ENCODE data around the gene LIMK2. TPM values are rescaled to one million over a fixed set of nuclear protein-coding genes. Genes with fewer than 3 reads are reported as not detected.

LIMK2 gene
- total RNA-seq, 3 donors from 2014 or later, result 18.6 to 22.6 (median 20.6) TPM

DNA sequence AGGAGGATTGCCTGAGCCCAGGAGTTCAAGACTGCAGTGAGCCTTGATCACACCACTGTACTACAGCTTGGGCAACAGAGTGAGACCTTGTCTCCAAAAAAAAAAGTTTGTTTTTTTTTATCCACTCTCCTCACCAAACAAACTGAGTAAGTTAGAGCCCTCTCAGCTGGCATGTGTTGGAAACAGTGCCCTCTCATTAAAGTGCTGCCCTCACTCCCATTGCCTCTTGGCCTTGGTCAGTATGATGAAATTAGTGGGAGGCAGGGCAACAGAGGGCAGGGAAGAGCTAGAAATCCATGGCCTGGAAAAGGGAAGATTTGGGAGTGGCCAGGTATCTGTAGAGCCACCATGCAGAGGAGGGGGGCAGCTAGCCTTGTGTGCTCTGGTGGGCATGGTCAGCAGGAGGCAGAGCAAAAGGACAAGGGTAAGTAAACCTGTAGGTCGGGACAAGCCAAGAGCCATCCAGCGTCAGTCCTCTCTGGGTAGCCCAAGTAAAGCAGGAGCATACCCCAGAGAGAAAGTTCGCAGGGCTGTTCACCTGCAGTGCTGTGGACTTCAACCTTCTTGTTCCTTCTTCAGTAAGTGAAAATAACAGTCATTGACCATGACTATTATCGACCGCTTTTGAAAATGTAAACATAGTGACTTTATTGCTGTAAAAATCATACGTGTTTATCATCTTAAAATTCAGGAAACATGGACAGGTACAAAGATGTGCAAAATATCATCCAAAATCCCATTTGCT lies 52.0 kb downstream of the LIMK2 start:
- Mint-ChIP-seq H3K36me3 (ENCODE audit: insufficient read depth) (peaks cover 28% of the 10 kb centered on the region), H3K4me1 (ENCODE audit: low read depth) (no peaks in the 10 kb centered on the region), H3K4me3 (no peak overlapping the region), H3K9me3 (no peaks in the 10 kb centered on the region), H3K27me3 (ENCODE audit: low read depth) (no peaks in the 10 kb centered on the region)
- no peak for DNase-seq
- no peak for ATAC-seq

DNA sequence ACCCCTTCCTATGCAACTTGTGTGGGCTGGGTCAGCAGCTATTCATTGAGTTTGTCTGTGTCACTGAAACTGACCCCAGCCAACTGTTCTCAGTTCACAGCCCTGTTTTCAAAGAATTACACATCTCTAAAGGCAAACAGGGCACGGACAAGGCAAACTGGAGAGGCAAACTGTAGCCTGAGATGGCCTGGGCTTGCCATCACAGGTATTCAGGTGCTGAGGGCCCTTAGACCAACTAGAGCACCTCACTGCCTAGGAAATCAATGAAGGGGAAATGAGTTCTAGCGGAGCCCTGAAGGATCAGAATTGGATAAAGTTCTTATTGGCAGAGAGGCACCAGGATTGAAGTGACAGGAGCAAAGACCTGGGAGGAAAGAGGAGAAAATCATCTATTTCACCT lies 56.2 kb downstream of the LIMK2 start:
- Mint-ChIP-seq H3K9me3 (no peaks in the 10 kb centered on the region), H3K36me3 (ENCODE audit: insufficient read depth) (peaks cover 19% of the 10 kb centered on the region), H3K27me3 (ENCODE audit: low read depth) (no peaks in the 10 kb centered on the region), H3K4me3 (no peak overlapping the region), H3K4me1 (ENCODE audit: low read depth) (peaks cover 30% of the 10 kb centered on the region)
- ATAC-seq (no peak), DNase-seq (no peak)

DNA sequence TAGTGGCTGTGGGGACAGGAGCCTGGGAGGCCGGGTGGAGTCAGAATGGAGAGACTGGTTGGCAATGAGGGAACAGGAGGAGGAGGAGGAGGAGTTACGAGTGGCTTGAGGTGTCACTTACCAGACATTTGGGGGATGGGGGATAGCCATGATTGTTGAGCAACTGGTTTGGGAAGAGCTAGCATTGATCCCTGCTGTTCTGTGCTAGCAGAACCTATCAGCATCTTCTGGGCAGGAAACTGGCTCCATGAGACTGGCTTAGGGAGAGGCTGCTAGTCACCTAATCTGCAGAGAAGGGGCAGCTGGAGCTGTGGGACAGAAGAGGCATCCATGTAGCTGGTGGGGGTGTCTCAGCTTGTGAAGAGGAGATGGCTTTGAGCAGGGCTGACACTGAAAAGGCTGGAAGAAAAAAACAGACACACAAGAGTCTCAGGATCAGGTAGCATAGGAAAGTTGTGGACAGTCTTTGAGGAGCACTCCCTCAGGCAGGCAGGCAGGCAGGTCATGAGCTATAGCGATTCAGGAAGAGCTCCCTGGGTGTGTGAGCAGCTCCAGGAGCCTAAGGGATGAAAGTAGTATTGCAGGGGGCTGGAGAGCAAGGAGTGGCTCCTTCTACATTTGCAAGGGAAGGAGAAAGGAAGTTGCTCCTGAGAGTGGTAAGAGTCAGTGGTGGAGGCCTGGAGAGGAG lies 57.9 kb downstream of the LIMK2 start:
- no peaks in the 10 kb centered on the region for H3K9me3 Mint-ChIP-seq
- no peak for DNase-seq
- H3K4me3 Mint-ChIP-seq, result no peak overlapping the region
- peaks cover 23% of the 10 kb centered on the region for H3K36me3 Mint-ChIP-seq (ENCODE audit: insufficient read depth)
- peaks cover 37% of the 10 kb centered on the region for H3K4me1 Mint-ChIP-seq (ENCODE audit: low read depth)
- H3K27me3 Mint-ChIP-seq (ENCODE audit: low read depth), result no peaks in the 10 kb centered on the region
- ATAC-seq, result no peak

DNA sequence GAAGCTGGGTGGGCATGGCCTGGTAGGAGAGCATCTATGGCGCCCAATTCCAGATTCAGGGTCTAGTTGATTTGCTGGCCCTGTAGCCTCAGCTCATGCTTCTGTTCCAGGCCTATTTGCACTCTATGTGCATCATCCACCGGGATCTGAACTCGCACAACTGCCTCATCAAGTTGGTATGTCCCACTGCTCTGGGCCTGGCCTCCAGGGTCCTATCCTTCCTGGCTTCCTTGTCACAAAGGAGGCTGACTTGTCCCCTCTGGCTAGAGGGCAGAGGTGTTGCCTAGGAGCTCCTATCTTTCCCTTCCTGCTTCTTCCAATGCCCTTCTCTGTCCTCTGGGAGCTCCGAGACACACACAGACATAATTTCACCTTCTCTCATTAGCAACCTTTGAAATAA lies 58.9 kb downstream of the LIMK2 start:
- H3K4me3 Mint-ChIP-seq, result no peak overlapping the region
- H3K4me1 Mint-ChIP-seq (ENCODE audit: low read depth), result peaks cover 46% of the 10 kb centered on the region
- H3K27me3 Mint-ChIP-seq (ENCODE audit: low read depth), result no peaks in the 10 kb centered on the region
- H3K36me3 Mint-ChIP-seq (ENCODE audit: insufficient read depth), result peaks cover 22% of the 10 kb centered on the region
- ATAC-seq, result no peak
- H3K9me3 Mint-ChIP-seq, result no peaks in the 10 kb centered on the region
- DNase-seq, result no peak

DNA sequence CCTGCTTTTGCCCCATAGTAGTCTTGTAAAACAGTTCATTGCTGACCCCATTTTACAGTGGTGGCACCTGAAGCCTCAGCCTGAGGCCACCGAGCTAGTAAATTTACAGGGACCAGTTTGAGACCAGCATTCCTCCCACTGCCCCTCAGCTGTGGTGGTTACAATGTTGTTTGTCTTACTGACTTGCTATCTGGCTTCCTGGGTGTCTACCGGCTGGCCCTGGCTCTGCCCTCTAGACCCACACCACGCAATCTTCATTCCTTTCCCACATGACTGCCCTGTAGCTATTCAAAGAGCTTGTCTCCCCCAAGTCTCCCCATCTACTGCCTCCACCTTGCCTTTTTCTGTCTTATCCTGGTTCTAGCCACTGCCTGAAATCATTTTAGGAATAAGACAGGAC lies 59.4 kb downstream of the LIMK2 start:
- Mint-ChIP-seq H3K27me3 (ENCODE audit: low read depth) (no peaks in the 10 kb centered on the region), H3K4me3 (no peak overlapping the region), H3K36me3 (ENCODE audit: insufficient read depth) (peaks cover 23% of the 10 kb centered on the region), H3K9me3 (no peaks in the 10 kb centered on the region), H3K4me1 (ENCODE audit: low read depth) (peaks cover 48% of the 10 kb centered on the region)
- DNase-seq, result no peak
- no peak for ATAC-seq

DNA sequence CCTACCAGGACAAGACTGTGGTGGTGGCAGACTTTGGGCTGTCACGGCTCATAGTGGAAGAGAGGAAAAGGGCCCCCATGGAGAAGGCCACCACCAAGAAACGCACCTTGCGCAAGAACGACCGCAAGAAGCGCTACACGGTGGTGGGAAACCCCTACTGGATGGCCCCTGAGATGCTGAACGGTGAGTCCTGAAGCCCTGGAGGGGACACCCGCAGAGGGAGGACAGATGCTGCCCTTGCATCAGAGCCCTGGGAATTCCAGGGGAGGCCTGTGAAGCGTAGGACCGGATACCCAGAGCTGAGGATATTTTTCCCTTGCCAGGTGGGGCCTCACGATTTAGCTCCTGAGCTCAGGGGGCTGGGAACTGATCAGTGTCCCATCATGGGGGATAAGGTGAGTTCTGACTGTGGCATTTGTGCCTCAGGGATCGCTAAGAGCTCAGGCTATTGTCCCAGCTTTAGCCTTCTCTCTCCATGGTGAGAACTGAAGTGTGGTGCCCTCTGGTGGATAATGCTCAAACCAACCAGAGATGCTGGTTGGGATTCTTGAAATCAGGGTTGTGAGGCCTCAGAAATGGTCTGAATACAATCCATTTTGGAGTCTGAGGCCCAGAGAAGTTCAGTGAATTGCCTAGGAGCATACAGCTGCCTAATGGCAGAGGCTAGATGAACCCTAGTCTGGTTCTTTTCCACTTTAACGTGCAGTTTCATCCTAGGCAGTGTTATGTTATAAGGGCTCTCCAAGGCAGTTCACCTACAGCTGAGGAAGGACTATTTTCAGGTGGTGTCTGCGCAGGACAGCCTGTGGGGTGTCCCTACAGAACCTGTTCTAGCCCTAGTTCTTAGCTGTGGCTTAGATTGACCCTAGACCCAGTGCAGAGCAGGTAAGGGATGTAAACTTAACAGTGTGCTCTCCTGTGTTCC lies 60.7 kb downstream of the LIMK2 start:
- DNase-seq, result peak; percentile 53
- H3K4me3 Mint-ChIP-seq, result no peak overlapping the region
- H3K36me3 Mint-ChIP-seq (ENCODE audit: insufficient read depth), result peaks cover 16% of the 10 kb centered on the region
- peaks cover 57% of the 10 kb centered on the region for H3K4me1 Mint-ChIP-seq (ENCODE audit: low read depth)
- no peaks in the 10 kb centered on the region for H3K9me3 Mint-ChIP-seq
- peak; percentile 82 to 83 for ATAC-seq
- no peaks in the 10 kb centered on the region for H3K27me3 Mint-ChIP-seq (ENCODE audit: low read depth)

DNA sequence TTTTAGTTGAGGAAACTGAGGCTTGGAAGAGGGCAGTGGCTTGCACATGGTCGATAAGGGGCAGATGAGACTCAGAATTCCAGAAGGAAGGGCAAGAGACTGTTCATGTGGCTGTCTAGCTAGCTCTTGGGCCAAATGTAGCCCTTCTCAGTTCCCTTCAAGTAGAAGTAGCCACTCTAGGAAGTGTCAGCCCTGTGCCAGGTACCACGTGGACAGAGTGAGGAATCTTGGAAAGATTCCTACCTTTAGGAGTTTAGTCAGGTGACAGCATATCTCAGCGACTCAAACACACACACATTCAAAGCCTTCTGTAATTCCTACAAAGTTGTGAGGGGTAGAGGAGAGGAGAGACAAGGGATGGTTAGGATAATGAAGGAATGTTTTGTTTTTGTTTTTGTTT lies 61.9 kb downstream of the LIMK2 start:
- DNase-seq (no peak), ATAC-seq (no peak)
- peaks cover 12% of the 10 kb centered on the region for H3K36me3 Mint-ChIP-seq (ENCODE audit: insufficient read depth)
- no peaks in the 10 kb centered on the region for H3K9me3 Mint-ChIP-seq
- no peaks in the 10 kb centered on the region for H3K27me3 Mint-ChIP-seq (ENCODE audit: low read depth)
- peaks cover 70% of the 10 kb centered on the region for H3K4me1 Mint-ChIP-seq (ENCODE audit: low read depth)
- H3K4me3 Mint-ChIP-seq, result no peak overlapping the region

DNA sequence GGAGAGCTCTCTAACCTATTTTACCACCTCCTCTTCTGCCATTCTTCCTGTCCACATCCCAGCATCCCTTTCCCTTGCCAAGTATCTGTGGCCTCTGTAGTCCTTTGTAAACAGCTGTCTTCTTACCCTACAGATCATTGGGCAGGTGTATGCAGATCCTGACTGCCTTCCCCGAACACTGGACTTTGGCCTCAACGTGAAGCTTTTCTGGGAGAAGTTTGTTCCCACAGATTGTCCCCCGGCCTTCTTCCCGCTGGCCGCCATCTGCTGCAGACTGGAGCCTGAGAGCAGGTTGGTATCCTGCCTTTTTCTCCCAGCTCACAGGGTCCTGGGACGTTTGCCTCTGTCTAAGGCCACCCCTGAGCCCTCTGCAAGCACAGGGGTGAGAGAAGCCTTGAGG lies 62.9 kb downstream of the LIMK2 start:
- peaks cover 14% of the 10 kb centered on the region for H3K36me3 Mint-ChIP-seq (ENCODE audit: insufficient read depth)
- no peak for ATAC-seq
- no peaks in the 10 kb centered on the region for H3K9me3 Mint-ChIP-seq
- H3K4me1 Mint-ChIP-seq (ENCODE audit: low read depth), result peaks cover 75% of the 10 kb centered on the region
- no peaks in the 10 kb centered on the region for H3K27me3 Mint-ChIP-seq (ENCODE audit: low read depth)
- H3K4me3 Mint-ChIP-seq, result no peak overlapping the region
- DNase-seq, result no peak

DNA sequence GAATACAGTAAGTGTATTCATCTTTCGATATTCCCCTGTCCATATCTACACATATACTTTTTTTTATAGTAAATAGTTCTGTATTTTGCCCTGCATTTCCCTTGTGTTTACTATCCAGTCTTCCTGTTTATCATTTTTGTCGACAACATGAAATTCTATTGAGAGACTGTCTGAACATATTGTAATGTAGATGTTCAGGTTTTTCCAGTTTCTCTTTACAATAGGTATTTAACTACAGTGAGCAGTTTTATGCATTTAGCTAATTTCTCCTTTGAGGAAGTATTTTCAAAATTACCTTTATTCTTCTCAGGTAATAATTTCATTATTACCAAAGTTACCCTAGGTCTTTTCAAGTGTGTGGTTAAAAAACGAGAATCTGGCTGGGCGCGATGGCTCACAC lies 63.5 kb downstream of the LIMK2 start:
- Mint-ChIP-seq H3K27me3 (ENCODE audit: low read depth) (no peaks in the 10 kb centered on the region), H3K4me3 (no peak overlapping the region), H3K9me3 (no peaks in the 10 kb centered on the region), H3K4me1 (ENCODE audit: low read depth) (peaks cover 75% of the 10 kb centered on the region), H3K36me3 (ENCODE audit: insufficient read depth) (peaks cover 20% of the 10 kb centered on the region)
- DNase-seq (no peak), ATAC-seq (no peak)

DNA sequence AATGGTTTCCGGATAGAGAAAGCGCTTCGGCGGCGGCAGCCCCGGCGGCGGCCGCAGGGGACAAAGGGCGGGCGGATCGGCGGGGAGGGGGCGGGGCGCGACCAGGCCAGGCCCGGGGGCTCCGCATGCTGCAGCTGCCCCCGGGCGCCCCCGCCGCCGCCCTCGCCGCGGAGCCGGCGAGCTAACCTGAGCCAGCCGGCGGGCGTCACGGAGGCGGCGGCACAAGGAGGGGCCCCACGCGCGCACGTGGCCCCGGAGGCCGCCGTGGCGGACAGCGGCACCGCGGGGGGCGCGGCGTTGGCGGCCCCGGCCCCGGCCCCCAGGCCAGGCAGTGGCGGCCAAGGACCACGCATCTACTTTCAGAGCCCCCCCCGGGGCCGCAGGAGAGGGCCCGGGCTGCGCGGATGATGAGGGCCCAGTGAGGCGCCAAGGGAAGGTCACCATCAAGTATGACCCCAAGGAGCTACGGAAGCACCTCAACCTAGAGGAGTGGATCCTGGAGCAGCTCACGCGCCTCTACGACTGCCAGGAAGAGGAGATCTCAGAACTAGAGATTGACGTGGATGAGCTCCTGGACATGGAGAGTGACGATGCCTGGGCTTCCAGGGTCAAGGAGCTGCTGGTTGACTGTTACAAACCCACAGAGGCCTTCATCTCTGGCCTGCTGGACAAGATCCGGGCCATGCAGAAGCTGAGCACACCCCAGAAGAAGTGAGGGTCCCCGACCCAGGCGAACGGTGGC lies 64.5 kb downstream of the LIMK2 start:
- no peaks in the 10 kb centered on the region for H3K9me3 Mint-ChIP-seq
- peaks cover 77% of the 10 kb centered on the region for H3K4me1 Mint-ChIP-seq (ENCODE audit: low read depth)
- H3K4me3 Mint-ChIP-seq, result no peak overlapping the region
- peaks cover 28% of the 10 kb centered on the region for H3K36me3 Mint-ChIP-seq (ENCODE audit: insufficient read depth)
- ATAC-seq, result no peak
- H3K27me3 Mint-ChIP-seq (ENCODE audit: low read depth), result no peaks in the 10 kb centered on the region
- no peak for DNase-seq

DNA sequence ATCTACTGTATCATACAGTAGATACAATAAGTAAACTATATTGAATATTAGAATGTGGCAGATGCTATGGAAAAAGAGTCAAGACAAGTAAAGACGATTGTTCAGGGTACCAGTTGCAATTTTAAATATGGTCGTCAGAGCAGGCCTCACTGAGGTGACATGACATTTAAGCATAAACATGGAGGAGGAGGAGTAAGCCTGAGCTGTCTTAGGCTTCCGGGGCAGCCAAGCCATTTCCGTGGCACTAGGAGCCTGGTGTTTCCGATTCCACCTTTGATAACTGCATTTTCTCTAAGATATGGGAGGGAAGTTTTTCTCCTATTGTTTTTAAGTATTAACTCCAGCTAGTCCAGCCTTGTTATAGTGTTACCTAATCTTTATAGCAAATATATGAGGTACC lies 65.6 kb downstream of the LIMK2 start:
- peaks cover 80% of the 10 kb centered on the region for H3K4me1 Mint-ChIP-seq (ENCODE audit: low read depth)
- peaks cover 28% of the 10 kb centered on the region for H3K36me3 Mint-ChIP-seq (ENCODE audit: insufficient read depth)
- ATAC-seq (no peak), DNase-seq (no peak)
- no peak overlapping the region for H3K4me3 Mint-ChIP-seq
- H3K27me3 Mint-ChIP-seq (ENCODE audit: low read depth), result no peaks in the 10 kb centered on the region
- H3K9me3 Mint-ChIP-seq, result no peaks in the 10 kb centered on the region

DNA sequence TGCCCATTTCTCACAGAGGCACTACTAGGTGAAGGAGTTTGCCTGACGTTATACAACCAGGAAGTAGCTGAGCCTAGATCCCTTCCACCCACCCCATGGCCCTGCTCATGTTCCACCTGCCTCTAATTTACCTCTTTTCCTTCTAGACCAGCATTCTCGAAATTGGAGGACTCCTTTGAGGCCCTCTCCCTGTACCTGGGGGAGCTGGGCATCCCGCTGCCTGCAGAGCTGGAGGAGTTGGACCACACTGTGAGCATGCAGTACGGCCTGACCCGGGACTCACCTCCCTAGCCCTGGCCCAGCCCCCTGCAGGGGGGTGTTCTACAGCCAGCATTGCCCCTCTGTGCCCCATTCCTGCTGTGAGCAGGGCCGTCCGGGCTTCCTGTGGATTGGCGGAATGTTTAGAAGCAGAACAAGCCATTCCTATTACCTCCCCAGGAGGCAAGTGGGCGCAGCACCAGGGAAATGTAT lies 66.1 kb downstream of the LIMK2 start:
- Mint-ChIP-seq H3K9me3 (no peaks in the 10 kb centered on the region), H3K4me1 (ENCODE audit: low read depth) (peaks cover 80% of the 10 kb centered on the region), H3K4me3 (no peak overlapping the region), H3K36me3 (ENCODE audit: insufficient read depth) (peaks cover 33% of the 10 kb centered on the region), H3K27me3 (ENCODE audit: low read depth) (no peaks in the 10 kb centered on the region)
- no peak for DNase-seq
- ATAC-seq, result no peak

DNA sequence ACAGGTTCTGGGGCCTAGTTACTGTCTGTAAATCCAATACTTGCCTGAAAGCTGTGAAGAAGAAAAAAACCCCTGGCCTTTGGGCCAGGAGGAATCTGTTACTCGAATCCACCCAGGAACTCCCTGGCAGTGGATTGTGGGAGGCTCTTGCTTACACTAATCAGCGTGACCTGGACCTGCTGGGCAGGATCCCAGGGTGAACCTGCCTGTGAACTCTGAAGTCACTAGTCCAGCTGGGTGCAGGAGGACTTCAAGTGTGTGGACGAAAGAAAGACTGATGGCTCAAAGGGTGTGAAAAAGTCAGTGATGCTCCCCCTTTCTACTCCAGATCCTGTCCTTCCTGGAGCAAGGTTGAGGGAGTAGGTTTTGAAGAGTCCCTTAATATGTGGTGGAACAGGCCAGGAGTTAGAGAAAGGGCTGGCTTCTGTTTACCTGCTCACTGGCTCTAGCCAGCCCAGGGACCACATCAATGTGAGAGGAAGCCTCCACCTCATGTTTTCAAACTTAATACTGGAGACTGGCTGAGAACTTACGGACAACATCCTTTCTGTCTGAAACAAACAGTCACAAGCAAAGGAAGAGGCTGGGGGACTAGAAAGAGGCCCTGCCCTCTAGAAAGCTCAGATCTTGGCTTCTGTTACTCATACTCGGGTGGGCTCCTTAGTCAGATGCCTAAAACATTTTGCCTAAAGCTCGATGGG lies 66.7 kb downstream of the LIMK2 start:
- Mint-ChIP-seq H3K4me1 (ENCODE audit: low read depth) (peaks cover 84% of the 10 kb centered on the region), H3K4me3 (peak overlapping the region; percentile 41), H3K9me3 (no peaks in the 10 kb centered on the region), H3K27me3 (ENCODE audit: low read depth) (no peaks in the 10 kb centered on the region), H3K36me3 (ENCODE audit: insufficient read depth) (peaks cover 37% of the 10 kb centered on the region)
- DNase-seq (peak; percentile 21), ATAC-seq (peak; percentile 81 to 88)
